GM21723 (cell line): ENCODE results near the gene SENP2.
"Not testable (repeated sequence)": the region's sequence is repeated elsewhere in the genome, so short reads cannot be mapped to it uniquely, and the experiment has no call there.

Experiments used
- ATAC-seq: cut with Tn5 transposase; IDR thresholded peaks from one replicate; pipeline ENCODE4 v1.9.1; 2021; ENCODE audit warnings: mild to moderate bottlenecking, moderate library complexity; ENCODE audit not compliant: unreplicated experiment

SENP2 gene

GRCh38 chr3:185585859-185586685 lies at the start of gene SENP2:
Gene SENP2, plus strand, starts transcription at chr3:185586295. Its CDS starts 119 bp downstream, at chr3:185586414.
- peak; percentile 94 for ATAC-seq

- peak; percentile 98 for ATAC-seq
Measured at GRCh38 chr3:185537369-185537970, 48.6 kb upstream of the SENP2 start.

GRCh38 chr3:185539934-185540333 lies 46.2 kb upstream of the SENP2 start:
- no peak for ATAC-seq

- ATAC-seq, result no peak
Measured at GRCh38 chr3:185540695-185541094, 45.4 kb upstream of the SENP2 start.

DNA sequence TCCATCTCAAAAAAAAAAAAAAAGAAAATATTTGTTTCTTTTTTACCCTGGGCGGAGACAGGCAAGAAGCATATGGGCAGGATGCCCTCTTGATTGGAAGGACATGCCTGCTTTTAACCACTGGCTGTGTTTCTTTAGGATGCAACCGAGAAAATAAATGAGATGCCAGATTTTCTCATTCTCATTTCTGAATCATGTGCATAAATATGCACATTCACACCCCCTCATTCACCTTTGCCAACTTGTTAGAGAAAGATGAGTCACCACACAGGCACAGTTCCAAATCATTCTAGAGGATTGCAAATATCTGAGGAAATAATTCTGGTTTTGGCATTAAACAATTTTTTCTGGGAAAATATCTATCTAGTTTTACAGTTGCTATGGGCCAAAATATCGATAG lies 37.0 kb upstream of the SENP2 start:
- ATAC-seq, result no peak

DNA sequence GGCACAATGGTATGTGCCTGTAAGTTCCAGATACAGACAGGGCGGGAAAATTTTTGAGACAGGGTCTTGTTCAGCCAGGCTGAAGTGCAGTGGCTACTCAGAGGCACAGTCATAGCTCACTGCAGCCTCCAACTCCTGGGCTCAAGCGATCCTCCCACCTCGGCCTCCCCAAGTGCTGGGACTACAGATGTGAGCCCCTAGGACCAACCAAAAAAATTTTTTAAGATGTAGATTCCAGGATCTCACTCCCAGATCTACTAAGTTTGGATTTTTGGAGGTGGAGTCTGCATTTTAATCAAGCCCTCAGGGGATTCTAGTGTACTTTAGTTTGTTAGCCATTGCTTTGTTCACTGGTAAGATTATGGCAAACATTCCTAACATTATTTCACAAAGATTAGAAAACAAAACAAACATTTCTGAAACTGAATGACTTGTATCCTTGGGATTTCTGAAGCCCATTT lies 36.4 kb upstream of the SENP2 start:
- no peak for ATAC-seq

- ATAC-seq, result peak; percentile 60
Measured at GRCh38 chr3:185552358-185552877, 33.7 kb upstream of the SENP2 start, which contains the start of gene LIPH. Gene LIPH, minus strand, starts transcription at chr3:185552588. Its CDS starts 117 bp downstream, at chr3:185552471.

DNA sequence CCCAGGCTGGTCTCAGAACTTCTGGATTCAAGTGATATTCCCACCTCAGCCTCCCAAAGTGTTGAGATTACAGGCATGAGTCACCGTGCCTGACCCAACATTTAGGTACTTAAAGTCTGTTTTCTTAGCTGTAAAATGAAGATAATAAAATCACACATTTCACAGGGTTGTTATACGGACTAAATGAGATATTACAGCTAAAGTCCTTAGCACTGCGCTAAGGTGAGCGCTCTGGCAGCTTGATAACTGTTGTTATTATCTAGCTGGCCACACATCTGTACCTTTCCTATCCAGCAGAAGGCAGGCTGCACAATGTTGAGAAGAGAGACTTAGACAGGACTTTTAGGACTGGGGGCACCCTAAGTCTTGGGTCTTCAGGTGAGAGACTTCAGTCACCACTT lies 31.0 kb upstream of the SENP2 start:
- no peak for ATAC-seq

- no peak for ATAC-seq
Measured at GRCh38 chr3:185555860-185556347, 30.2 kb upstream of the SENP2 start.

DNA sequence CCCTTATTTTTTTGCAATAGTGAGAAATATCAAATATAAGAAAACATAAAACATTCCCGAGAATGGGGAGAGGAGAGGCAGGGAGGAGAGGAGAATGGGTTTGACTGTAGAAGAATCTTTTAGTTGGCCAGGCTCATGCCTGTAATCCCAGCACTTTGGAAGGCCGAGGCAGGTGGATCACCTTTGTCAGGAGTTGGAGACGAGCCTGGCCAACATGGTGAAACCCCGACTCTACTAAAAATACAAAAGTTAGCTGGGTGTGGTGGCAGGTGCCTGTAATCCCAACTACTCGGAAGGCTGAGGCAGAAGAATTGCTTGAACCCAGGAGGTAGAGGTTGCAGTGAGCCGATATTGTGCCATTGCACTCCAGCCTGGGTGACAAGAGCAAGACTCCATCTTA lies 29.5 kb upstream of the SENP2 start:
- not testable (repeated sequence) for ATAC-seq

DNA sequence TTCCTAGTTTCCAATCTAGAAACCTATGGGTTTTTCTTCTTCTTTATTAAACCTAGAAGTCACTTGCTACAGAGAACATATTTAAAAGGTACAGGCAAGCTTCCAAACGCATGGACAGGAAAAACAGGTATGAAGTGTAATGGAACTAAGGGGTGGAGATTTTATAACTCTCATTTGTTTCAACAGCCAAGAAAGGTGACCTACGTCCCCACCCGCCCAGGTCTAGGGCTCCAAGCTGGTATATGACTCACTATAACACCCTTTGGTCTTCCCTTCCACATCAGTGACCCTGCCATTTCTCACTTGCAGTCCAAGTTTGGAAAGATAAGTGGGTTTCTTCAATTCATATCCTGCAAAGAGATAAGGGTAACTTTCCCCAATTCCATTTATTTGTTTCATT lies 27.7 kb upstream of the SENP2 start:
- ATAC-seq, result no peak

DNA sequence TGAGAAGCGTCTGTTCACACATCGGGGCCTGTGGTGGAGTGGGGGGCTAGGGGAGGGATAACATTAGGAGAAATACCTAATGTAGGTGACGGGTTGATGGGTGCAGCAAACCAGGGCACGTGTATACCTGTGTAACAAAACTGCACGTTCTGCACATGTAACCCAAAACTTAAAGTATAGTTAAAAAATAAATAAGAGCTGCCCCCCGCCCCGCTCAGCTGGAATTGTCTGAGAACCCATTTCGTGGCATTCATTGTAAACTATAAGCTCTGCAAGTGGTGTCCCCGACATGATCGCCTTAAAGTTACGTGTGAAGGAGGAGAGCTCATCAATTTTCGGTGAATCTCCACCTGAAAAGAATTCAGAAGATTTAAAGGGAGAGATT lies 26.4 kb upstream of the SENP2 start:
- ATAC-seq, result no peak

- ATAC-seq, result no peak
Measured at GRCh38 chr3:185560676-185561075, 25.4 kb upstream of the SENP2 start.

DNA sequence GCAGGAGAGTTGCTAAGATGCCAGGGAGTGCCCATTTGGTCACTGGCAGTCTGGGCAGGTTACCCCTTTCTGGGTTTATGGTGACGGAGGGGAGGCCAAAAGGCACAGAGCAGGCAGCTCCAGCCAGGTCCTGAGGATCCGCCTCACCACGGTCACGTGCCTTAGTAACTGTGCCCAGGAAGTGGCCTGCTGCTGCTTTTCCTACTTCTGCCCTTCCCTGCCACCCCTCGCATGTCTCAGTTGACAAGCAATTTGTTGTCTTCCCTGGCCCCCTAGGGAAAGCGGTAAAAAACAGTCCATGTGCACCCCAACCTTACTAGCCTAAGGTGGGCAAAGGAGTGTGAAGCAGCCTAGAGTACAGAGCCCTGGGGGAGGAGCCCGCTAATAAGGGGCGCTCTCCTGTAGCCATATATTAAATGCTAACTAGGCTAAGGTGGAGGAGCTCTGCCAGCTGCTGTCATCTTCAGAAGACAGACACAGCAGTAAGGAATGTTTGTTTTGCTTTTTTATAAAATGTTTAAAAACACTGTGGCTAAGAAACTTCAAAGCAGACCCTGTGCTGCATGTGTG lies 24.6 kb upstream of the SENP2 start:
- ATAC-seq, result no peak

- ATAC-seq, result no peak
Measured at GRCh38 chr3:185561958-185562357, 24.1 kb upstream of the SENP2 start.

GRCh38 chr3:185572183-185572582 lies 13.9 kb upstream of the SENP2 start:
- no peak for ATAC-seq

GRCh38 chr3:185575108-185575869 lies 10.8 kb upstream of the SENP2 start:
- peak; percentile 86 for ATAC-seq

GRCh38 chr3:185582236-185582635 lies 3.9 kb upstream of the SENP2 start:
- no peak for ATAC-seq

GRCh38 chr3:185582871-185583270 lies 3.2 kb upstream of the SENP2 start:
- ATAC-seq, result peak; percentile 27

DNA sequence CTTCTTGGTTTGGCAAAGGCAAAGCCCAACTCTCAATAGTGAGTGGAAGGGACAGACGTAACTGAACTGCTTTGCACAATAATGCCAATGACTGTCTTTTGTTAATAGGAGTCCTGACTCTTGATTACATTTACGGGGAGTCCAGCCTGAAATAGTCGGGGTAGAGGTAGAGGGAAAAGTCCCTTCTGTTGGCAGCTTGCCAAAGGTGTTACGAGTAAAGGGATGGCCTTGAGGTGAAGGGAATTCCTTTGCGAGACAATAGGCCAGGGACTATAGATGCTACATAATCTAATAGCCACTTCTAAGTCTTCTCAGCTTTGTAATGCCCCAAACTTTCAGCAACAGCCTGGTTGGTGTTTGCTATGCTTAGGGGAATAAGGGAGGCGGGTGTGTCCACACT lies 2.2 kb upstream of the SENP2 start:
- ATAC-seq, result no peak

GRCh38 chr3:185584686-185585085 lies 1.4 kb upstream of the SENP2 start:
- no peak for ATAC-seq
